Chondrocyte (in vitro differentiated cells): ENCODE data around the gene NR6A1. TPM values are rescaled to one million over a fixed set of nuclear protein-coding genes. Genes with fewer than 3 reads are reported as not detected.
A peak's percentile ranks its signal among the peaks of the same experiment; 100 is the strongest.

Experiments
- DNase-seq: peaks from one replicate; pipeline ENCODE4 v3.0.0; 2021; ENCODE audit warnings: mixed read lengths, low spot score
- H3K27ac Mint-ChIP-seq: one replicate; pipeline ENCODE4 v1.8.0; 2021; ENCODE audit warnings: mild to moderate bottlenecking, moderate library complexity, mixed read lengths; ENCODE audit not compliant: unreplicated experiment
- H3K27me3 Mint-ChIP-seq: 2 replicates; pipeline ENCODE4 v1.8.0; 2021; ENCODE audit warnings: low read depth, mixed read lengths
- H3K36me3 Mint-ChIP-seq: 2 replicates; pipeline ENCODE4 v1.8.0; 2021; ENCODE audit warnings: low read depth, mixed read lengths
- H3K4me1 Mint-ChIP-seq: 2 replicates; pipeline ENCODE4 v1.8.0; 2021; ENCODE audit warnings: low read depth, mild to moderate bottlenecking, mixed read lengths
- H3K4me3 Mint-ChIP-seq: one replicate; pipeline ENCODE4 v1.8.0; 2021; ENCODE audit warnings: mild to moderate bottlenecking, moderate library complexity, mixed read lengths; ENCODE audit not compliant: unreplicated experiment
- H3K9me3 Mint-ChIP-seq: 2 replicates; pipeline ENCODE4 v1.8.0; 2021; ENCODE audit warnings: low read depth, mixed read lengths
- CTCF ChIP-seq: fragments of 200-600 bp; sonication (generic); IDR thresholded peaks from 2 replicates; pipeline ENCODE4 v1.5.0; 2021; ENCODE audit warnings: antibody characterized with exemption, mild to moderate bottlenecking, moderate library complexity
- total RNA-seq: library from RNA; stranded (reverse); gene quantifications from 3 replicates; pipeline ENCODE4 v1.2.1, GENCODE V29; 2021

Gene NR6A1
- total RNA-seq, 1 donor from 2014 or later, result 0.77 TPM

- Mint-ChIP-seq H3K27ac (no peak overlapping the region), H3K4me1 (peaks cover 16% of the 10 kb centered on the region), H3K27me3 (no peaks in the 10 kb centered on the region), H3K9me3 (no peaks in the 10 kb centered on the region), H3K36me3 (peaks cover 1% of the 10 kb centered on the region), H3K4me3 (no peak overlapping the region)
- TF ChIP-seq CTCF, result no peak
- no peak for DNase-seq
Observed at GRCh38 chr9:124716808-124717207, 54.3 kb downstream of the NR6A1 start.

- no peak for DNase-seq
- Mint-ChIP-seq H3K4me3 (no peak overlapping the region), H3K36me3 (peaks cover 6% of the 10 kb centered on the region), H3K4me1 (peaks cover 42% of the 10 kb centered on the region), H3K27ac (no peak overlapping the region), H3K27me3 (no peaks in the 10 kb centered on the region), H3K9me3 (peaks cover 2% of the 10 kb centered on the region)
- TF ChIP-seq CTCF, result no peak
Observed at GRCh38 chr9:124710766-124711165, 60.3 kb downstream of the NR6A1 start.

- H3K27ac Mint-ChIP-seq, result peak overlapping the region; percentile 28
- peaks cover 2% of the 10 kb centered on the region for H3K9me3 Mint-ChIP-seq
- no peak overlapping the region for H3K4me3 Mint-ChIP-seq
- no peaks in the 10 kb centered on the region for H3K27me3 Mint-ChIP-seq
- H3K4me1 Mint-ChIP-seq, result peaks cover 42% of the 10 kb centered on the region
- H3K36me3 Mint-ChIP-seq, result peaks cover 7% of the 10 kb centered on the region
- no peak for TF ChIP-seq CTCF
- no peak for DNase-seq
Observed at GRCh38 chr9:124709292-124709690, 61.8 kb downstream of the NR6A1 start.

- H3K4me3 Mint-ChIP-seq, result no peak overlapping the region
- DNase-seq, result no peak
- H3K27ac Mint-ChIP-seq, result peak overlapping the region; percentile 28
- H3K9me3 Mint-ChIP-seq, result peaks cover 2% of the 10 kb centered on the region
- H3K36me3 Mint-ChIP-seq, result peaks cover 10% of the 10 kb centered on the region
- peaks cover 42% of the 10 kb centered on the region for H3K4me1 Mint-ChIP-seq
- no peak for TF ChIP-seq CTCF
- H3K27me3 Mint-ChIP-seq, result no peaks in the 10 kb centered on the region
Observed at GRCh38 chr9:124708633-124709291, 62.3 kb downstream of the NR6A1 start.

GRCh38 chr9:124708074-124708473, 63.0 kb downstream of the NR6A1 start:
- no peak for DNase-seq
- H3K36me3 Mint-ChIP-seq, result peaks cover 14% of the 10 kb centered on the region
- H3K9me3 Mint-ChIP-seq, result peaks cover 2% of the 10 kb centered on the region
- no peaks in the 10 kb centered on the region for H3K27me3 Mint-ChIP-seq
- no peak for TF ChIP-seq CTCF
- H3K4me3 Mint-ChIP-seq, result no peak overlapping the region
- no peak overlapping the region for H3K27ac Mint-ChIP-seq
- H3K4me1 Mint-ChIP-seq, result peaks cover 42% of the 10 kb centered on the region
